NCI-H82 treated with DMSO at 0.1 percent for 48 hours (cell line): Measurements from ENCODE around the gene TMEM150A.
A peak's percentile ranks its signal among the peaks of the same experiment; 100 is the strongest.
"Not testable (repeated sequence)": the region's sequence is repeated elsewhere in the genome, so short reads cannot be mapped to it uniquely, and the experiment has no call there.

ENCODE experiments used
- DNase-seq: peaks from one replicate; lab custom pipeline; 2025; ENCODE audit not compliant: unreplicated experiment; lab: John Stamatoyannopoulos, UW

The TMEM150A gene

DNA sequence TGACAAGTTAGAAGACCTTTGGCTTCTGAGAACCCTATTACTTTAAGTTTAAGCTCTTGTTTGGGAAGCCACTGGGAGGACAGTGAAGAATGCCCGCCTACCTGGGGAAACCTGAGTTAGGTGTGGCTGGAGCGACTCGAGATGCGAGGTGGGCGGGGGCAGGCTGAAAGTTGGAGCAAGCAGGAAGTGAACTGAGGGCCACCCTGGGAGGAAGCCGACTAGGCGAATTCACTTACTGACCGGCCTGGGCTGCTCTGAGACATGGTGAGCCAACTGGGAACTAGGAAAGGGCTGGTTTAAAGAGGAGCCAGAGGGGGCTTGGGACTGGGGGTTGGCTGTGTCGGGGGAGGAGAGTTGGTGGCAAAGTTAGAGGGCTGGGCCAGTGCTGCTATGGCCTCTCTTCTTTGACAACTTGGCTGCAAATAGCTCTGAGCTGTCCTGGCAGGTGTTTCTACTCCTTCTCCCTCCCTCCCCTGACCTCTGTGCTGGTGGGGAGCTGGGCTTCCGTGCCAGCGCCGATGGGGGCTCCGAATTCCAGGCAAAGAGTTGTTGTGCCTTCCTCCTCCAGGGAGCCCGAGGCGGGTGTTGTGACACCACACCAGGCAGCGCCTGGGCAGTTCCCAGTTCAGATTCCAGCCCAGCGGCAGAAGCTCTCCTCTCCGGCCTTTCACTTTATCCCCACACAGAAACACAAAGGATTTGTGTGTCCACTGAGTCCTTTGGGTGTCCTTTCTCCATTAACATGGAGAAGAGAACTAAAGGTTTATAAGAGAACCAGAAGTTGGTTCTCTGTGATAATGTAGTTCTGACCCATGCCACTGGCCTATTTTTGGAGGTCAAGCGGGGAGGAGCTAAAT lies 24.9 kb downstream of the TMEM150A start, which contains the start of gene VAMP8:
Gene VAMP8, plus strand, starts transcription at position 201 of the 857 bp plus-strand sequence. Its CDS starts 61 bp downstream, at position 262.
- DNase-seq = no peak

- DNase-seq = no peak
Observed at GRCh38 chr2:85577063-85577385, 25.5 kb downstream of the TMEM150A start.

DNA sequence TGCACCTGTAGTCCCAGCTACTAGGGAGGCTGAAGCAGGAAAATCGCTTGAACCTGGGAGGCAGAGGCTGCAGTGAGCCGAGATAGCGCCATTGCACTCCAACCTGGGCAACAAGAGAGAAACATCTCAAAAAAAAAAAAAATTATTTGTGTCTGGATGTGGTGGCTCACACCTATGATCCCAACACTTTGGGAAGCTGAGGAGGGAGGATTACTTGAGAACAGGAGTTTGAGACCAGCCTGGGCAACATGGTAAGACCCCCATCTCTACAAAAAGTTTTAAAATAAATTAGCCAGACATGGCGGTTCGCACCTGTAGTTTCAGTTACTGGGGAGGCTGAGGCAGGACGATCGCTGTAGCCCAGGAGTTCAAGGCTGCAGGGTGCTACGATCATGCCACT lies 26.8 kb downstream of the TMEM150A start:
- DNase-seq = no peak

DNA sequence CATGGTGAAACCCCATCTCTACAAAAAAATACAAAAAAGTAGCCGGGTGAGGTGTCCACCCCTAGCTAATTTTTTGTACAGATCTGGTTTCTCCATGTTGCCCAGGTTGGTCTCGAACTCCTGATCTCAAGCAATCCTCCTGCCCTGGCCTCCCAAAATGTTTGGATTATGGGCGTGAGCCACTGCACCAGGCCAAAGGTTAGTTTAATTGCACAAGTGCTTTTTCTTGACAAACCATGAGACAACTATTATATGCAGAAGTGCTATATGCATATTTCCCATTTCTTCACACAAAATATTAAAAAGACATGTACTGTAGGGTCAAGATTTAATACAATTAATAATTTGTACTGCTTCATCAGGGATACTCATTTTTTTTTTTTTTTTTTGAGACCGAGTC lies 36.2 kb downstream of the TMEM150A start:
- DNase-seq = no peak

GRCh38 chr2:85564144-85564563 lies 38.3 kb downstream of the TMEM150A start:
- DNase-seq = no peak

DNA sequence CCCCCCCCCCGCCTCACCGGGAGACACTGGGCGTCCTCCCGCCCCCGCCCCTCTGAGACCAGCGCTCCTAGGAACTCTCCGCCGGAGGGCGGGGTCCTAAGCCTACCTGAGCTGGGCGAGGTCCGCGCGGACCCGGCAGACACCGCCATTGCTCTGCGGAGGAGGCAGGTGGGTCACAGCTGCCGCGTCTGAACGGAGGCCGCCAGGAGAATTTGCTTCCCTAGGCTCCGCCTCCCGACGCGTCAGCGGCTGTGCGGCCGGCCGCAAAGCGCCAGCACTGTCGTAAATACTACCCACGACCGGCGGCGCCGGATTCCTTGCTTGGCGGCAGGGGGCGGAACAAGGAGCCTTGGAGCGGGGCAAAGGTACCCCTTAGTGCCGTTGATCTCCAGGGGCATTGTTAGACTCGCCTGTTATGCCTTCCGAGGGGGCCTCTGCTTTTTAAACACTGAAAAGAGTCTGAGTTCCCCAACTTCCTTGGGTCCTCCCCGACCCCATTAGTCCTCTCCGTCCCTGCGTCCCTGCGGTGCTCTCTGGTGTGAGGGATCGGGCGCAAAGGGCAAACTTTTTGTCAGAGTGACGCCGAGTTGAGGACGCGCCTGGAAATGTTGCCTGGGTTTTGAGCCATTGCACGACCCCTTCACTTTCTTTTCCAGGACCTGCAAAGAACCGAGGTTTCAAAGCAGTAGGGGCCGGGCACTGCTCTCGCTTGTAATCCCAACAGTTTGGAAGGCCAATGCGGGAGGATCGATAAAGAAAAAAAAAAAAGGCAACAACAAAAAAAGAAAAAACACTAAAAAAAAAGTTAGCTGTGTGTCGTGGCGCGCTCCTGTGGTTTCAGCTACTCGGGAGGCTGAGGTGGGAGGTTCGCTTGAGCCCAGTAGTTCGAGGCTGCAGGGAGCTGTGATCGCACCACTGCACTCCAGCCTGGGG lies 41.0 kb downstream of the TMEM150A start, which contains the start of gene GGCX:
Gene GGCX, minus strand, starts transcription at position 214 of the 933 bp plus-strand sequence. Its CDS starts 65 bp downstream, at position 149.
- DNase-seq = peak; percentile 89

DNA sequence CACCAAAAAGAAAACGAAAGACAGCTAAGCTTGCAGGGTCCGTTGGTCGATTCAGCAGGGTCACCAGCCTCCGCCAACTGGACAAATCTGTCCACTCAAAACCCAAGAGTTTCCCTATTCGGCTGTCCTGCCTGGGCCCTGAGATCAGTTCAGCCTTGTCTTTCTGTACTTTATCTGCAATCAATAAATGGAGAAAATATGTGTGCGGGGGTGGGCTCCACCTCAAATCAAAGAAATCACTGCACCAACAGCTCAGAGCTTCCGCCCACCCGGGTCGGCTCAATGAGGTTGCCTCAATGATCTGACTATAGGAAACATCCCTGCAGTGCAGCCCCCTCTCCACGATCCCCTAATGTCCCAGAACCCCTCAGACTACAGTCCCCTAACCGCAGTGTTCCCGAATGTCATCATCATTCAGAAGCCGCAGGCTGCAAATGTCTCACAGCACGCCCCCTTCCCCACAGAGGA lies 41.7 kb downstream of the TMEM150A start:
- DNase-seq = no peak

- DNase-seq = not testable (repeated sequence)
Observed at GRCh38 chr2:85560403-85560726, 42.1 kb downstream of the TMEM150A start.

DNA sequence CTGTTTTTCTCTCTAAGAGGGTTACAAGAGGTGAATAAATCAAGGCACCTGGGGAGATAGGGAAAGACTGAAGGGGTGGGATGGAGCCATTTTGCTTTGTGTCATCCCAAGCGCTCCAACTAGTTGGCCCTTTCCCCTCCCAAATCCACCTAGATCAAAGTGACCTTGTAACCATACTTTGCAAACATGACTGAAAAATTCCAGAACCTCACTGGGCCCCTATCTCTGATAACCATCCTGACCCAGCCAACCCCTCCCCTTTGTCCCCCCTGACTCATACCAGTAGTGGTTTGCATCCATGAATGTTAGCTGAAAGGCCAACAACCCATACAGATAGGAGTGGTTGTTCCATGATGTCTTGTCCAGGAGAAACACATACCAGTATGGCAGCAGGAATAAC lies 44.3 kb downstream of the TMEM150A start:
- no peak for DNase-seq

DNA sequence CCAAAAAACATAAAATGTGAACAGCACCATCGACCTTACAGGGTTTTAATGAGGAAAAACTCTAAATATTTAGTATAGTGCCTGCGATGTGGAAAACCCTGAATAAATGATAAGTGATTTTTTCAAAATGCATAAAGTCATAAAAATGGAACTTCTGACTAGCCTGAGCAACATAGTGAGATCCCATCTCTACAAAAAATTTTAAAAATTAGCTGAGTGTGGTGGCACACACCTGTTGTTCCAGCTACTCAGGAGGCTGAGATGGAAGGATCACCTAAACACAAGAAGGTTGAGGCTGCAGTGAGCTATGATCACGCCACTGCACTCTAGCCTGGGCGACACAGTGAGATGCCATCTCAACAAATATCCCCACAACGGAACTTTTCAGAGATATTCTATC lies 45.4 kb downstream of the TMEM150A start:
- no peak for DNase-seq

- DNase-seq = no peak
Observed at GRCh38 chr2:85554980-85555612, 47.4 kb downstream of the TMEM150A start.

- DNase-seq = no peak
Observed at GRCh38 chr2:85553184-85553583, 49.3 kb downstream of the TMEM150A start.

DNA sequence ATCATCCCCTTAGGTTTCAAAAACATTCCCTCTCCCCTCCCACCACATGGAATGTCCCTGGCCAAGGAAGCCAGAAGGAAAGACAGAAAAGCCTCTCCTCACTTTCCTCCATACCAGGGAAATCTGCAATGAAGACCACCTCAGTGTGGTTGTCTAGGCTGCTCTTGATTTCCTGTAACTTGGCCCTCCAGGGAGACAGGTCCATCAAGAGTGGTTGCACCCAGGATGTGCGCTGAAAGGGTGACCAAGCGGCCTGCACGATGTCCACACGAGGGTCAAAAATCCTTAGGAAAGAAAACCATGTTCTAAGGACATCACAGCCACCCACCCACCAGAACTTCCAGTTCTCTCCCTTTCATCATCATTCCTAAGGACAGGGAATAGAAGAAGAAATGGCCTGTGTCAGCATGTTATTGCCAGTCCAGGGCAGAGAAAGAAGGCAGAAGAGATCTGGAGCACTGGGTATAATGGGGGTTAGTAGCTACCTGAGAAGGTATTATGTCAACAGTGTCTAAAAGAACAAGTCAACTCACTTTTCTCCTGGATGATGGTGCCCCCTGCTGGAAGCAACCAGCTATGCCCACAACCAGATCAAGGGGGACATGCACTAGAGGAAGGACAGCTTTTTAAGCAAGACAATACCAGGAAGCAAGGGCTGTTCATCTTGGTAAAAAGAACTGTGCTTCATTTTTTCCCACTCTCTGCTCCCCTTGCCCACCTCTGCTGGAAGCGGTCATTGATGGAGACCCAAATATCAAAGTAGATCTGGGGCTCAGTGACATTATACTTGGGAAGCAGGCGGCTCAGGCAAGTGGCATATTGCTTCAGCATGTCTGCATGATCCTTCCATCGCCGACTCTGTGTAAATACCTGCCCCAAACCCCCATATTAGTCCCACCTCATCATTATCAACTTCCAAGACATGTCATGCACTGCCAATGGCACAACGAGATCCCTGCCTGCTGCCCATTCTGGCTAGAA lies 50.5 kb downstream of the TMEM150A start:
- DNase-seq = peak; percentile 65

DNA sequence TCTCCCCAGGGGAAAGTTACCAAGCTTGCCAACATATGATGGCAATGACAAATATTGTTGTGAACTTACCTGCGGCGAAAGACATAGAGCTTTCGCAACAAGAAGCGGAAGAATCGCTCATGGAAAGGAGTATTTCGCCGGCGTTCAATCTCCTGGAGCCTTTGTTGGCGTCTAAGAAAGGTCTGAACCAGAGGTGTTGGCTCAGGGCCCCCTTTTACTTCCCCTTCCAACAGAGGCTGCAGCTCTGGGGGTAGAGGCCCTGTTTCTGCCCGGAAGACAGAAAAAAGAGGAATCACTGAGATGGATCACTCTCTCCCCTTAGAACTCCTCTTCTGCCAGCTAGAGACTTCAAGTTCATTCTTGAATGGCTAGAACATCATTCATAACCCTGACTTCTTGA lies 52.0 kb downstream of the TMEM150A start:
- DNase-seq = no peak

- DNase-seq = peak; percentile 65
Observed at GRCh38 chr2:85549826-85550225, 52.7 kb downstream of the TMEM150A start.

GRCh38 chr2:85549095-85549494 lies 53.4 kb downstream of the TMEM150A start:
- no peak for DNase-seq

GRCh38 chr2:85548608-85548900 lies 53.9 kb downstream of the TMEM150A start:
- no peak for DNase-seq
